Tibial artery (tissue), 4 donors: ENCODE measurements around the gene MRPL17.
A peak's percentile ranks its signal among the peaks of the same experiment; 100 is the strongest.

ENCODE experiments used
- DNase-seq, 2 donors: peaks; one replicate each; pipeline ENCODE4 v3.0.0-alpha.2; 2019
- H3K27ac ChIP-seq, 2 donors: fragments of 200-600 bp; sonication (generic) in 1 of 2; 1 replicate in 1 of 2; 2 replicates in 1 of 2; pipeline ENCODE4 v1.5.1; 2018 to 2019; ENCODE audit warnings: mild to moderate bottlenecking in 1 of 2
- H3K27me3 ChIP-seq, 2 donors: fragments of 200-600 bp; sonication (generic) in 1 of 2; one replicate each; pipeline versions ENCODE4 v1.5.1 to v1.6.0; 2016 to 2019
- H3K36me3 ChIP-seq, 3 donors: fragments of 200-600 bp; sonication (generic) in 2 of 3; one replicate each; pipeline ENCODE4 v1.5.1; 2016 to 2019; ENCODE audit warnings: mild to moderate bottlenecking in 2 of 3
- H3K4me1 ChIP-seq, 4 donors: fragments of 200-600 bp; sonication (generic) in 2 of 4; 1 replicate in 3 of 4; 2 replicates in 1 of 4; pipeline ENCODE4 v1.5.1; 2016 to 2019
- H3K4me3 ChIP-seq, 2 donors: fragments of 200-600 bp; sonication (generic) in 1 of 2; 1 replicate in 1 of 2; 2 replicates in 1 of 2; pipeline ENCODE4 v1.5.1; 2018 to 2019; ENCODE audit warnings: mild to moderate bottlenecking in 2 of 2
- H3K9me3 ChIP-seq, 3 donors: fragments of 200-600 bp; sonication (generic) in 1 of 3; one replicate each; pipeline ENCODE4 v1.5.1; 2016 to 2019
- intact Hi-C: fragments of 100-400 bp; cut with DNase I; formaldehyde crosslinking; loops from one replicate; pipeline ENCODE4 v1.15.0; 2023; ENCODE audit warnings: low total_unique reads
- TF ChIP-seq, protein P1 (sequence below), 2 experiments: fragments of 200-600 bp in 1 of 2; fragments of 450-650 bp in 1 of 2; IDR thresholded peaks; one replicate each; pipeline ENCODE4 v1.5.1; 2017 to 2019; ENCODE audit warnings: antibody characterized with exemption in 2 of 2, mild to moderate bottlenecking in 1 of 2, moderate library complexity in 1 of 2

Gene MRPL17

DNA sequence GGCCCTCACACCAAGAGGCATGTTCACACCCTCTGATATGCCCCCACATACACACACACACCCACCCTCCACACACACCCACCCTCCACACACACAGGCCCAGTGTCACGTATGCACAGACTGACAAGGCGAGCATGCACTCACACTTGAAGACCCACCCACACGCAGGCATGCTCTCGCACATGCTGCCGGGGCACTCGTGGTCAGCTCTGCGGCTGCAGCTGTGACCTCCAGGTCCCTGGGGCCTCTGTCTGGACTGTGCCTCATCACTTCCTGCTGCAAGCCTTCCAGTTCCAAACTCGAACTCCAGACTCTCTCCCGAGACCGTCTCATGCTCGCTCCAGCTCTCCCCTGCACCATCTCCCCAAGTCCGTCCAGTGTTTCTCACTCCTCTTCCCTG is 37.1 kb downstream of the MRPL17 start:
- no peak overlapping the region for H3K4me3 ChIP-seq
- TF ChIP-seq, protein P1, sequence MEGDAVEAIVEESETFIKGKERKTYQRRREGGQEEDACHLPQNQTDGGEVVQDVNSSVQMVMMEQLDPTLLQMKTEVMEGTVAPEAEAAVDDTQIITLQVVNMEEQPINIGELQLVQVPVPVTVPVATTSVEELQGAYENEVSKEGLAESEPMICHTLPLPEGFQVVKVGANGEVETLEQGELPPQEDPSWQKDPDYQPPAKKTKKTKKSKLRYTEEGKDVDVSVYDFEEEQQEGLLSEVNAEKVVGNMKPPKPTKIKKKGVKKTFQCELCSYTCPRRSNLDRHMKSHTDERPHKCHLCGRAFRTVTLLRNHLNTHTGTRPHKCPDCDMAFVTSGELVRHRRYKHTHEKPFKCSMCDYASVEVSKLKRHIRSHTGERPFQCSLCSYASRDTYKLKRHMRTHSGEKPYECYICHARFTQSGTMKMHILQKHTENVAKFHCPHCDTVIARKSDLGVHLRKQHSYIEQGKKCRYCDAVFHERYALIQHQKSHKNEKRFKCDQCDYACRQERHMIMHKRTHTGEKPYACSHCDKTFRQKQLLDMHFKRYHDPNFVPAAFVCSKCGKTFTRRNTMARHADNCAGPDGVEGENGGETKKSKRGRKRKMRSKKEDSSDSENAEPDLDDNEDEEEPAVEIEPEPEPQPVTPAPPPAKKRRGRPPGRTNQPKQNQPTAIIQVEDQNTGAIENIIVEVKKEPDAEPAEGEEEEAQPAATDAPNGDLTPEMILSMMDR (IDR thresholded peaks at IDR 0.05), result no peak
- H3K27me3 ChIP-seq, result no peaks in the 10 kb centered on the region
- H3K4me1 ChIP-seq, result peaks cover 0 to 35% (median 21%) of the 10 kb centered on the region in 4 donors
- peak overlapping the region; percentile 59 to 68 for H3K27ac ChIP-seq
- H3K9me3 ChIP-seq, result no peaks in the 10 kb centered on the region
- H3K36me3 ChIP-seq, result peaks cover 0 to 3% (median 1%) of the 10 kb centered on the region in 3 donors
- peak; percentile 53 to 83 for DNase-seq
- intact Hi-C loops, result no loop called here

DNA sequence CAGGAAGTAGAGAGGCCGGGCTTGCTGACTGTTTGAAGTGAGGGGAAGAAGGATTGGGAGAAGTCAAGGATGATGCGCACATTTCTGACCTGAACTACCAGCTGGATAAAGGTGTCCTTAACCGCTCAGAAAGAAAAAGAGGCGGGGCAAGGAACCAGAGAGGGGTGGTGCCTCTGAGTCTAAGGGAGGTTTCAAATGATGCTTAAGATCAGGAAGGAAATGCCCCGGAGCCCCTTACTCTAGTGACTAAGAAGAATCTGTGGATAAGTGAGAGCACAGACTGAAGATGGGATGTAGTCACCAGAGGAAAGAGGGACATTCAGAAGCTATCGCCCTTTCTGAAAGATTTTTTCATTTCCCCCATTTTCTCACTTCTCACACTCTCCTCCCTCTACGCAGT is 40.2 kb downstream of the MRPL17 start:
- Histone ChIP-seq H3K9me3 (no peaks in the 10 kb centered on the region), H3K4me3 (no peak overlapping the region), H3K27ac (no peak overlapping the region), H3K27me3 (no peaks in the 10 kb centered on the region), H3K4me1 (peaks cover 0 to 46% (median 35%) of the 10 kb centered on the region in 4 donors), H3K36me3 (peaks cover 0 to 19% (median 12%) of the 10 kb centered on the region in 3 donors)
- no peak for DNase-seq
- intact Hi-C loops, result no loop called here
- TF ChIP-seq, protein P1 (IDR thresholded peaks at IDR 0.05), result no peak

DNA sequence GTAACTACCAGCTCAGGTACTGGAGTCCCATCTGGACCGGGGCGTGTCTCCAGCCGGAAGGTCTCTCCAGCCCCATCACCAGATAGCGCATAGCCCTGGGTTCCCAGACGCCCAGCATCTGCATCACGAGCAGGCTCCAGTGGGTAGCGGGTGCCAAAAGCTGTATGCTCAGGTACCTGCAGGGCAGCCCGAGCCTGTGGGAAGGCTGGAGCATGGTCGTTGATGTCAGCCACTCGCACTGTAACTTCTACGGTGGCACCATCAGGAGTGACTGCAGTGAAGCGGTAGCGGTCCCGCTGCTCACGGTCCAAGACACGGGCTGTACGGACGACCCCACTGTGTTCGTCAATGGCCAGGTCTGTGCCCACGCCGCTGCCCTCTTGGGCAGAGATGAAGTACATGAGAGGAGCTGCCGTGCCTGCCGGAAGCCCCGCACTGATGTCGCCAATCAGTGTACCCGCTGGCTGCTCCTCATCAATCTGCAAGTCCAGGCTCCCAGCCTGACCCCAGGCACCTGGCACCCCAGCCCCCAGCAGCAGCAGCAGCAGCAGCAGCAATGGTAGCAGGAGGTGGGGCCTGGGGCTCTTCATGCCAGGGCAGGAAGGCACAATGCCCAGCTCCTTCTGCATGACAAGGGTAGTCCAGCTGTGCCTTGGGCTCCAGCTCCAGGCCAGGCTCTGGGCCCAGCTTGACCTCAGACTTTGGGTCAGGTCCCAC is 42.0 kb downstream of the MRPL17 start:
- H3K4me1 ChIP-seq, result peaks cover 0 to 46% (median 37%) of the 10 kb centered on the region in 4 donors
- no peak for DNase-seq
- H3K9me3 ChIP-seq, result no peaks in the 10 kb centered on the region
- H3K27ac ChIP-seq, result no peak overlapping the region
- H3K27me3 ChIP-seq, result no peaks in the 10 kb centered on the region
- peaks cover 0 to 19% (median 12%) of the 10 kb centered on the region in 3 donors for H3K36me3 ChIP-seq
- intact Hi-C loops, result no loop called here
- TF ChIP-seq, protein P1 (IDR thresholded peaks at IDR 0.05), result no peak
- H3K4me3 ChIP-seq, result no peak overlapping the region

DNA sequence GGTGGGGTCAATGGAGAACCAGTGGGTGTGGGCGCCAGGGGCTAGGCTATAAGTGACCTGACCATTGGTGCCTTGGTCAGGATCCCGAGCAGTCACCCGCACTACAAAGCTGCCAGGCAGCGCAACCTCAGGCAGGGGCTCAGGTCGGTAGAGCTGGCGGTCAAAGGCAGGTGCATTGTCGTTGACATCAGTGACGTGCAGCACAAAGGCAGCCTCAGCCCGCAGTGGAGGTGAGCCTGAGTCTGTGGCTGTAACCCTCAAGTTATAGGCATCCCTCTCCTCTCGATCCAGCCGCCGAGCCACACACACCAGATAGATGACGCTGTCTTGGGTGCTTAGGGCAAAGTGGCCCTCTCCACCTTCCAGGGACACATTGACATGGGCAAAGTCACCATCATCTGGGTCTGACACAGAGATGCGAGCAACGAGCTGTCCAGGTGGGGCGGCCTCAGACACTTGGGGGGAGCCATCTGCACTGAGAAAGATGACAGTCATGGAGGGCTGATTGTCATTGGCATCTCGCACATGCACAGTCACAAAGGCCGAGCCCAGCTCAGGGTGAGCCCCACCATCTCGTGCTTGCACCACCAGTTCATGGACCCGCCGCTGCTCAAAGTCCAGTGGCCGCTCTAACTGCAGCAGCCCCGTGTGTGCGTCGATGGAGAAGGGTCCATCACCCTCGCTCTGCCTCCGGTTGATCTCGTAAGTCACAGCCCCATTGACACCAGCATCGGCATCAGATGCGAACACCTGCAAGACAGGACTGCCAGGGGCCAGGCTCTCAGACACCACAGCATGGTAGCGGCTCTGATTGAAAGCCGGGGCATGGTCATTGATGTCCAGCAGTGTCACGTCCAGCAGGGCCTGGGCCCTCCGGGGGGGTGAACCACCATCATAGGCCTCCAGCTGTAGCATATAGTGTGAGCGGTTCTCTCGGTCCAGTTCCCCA is 42.8 kb downstream of the MRPL17 start:
- DNase-seq, result no peak
- Histone ChIP-seq H3K4me1 (peaks cover 0 to 46% (median 39%) of the 10 kb centered on the region in 4 donors), H3K27ac (no peak overlapping the region), H3K4me3 (no peak overlapping the region), H3K36me3 (peaks cover 0 to 19% (median 12%) of the 10 kb centered on the region in 3 donors), H3K27me3 (no peaks in the 10 kb centered on the region), H3K9me3 (no peaks in the 10 kb centered on the region)
- TF ChIP-seq, protein P1 (IDR thresholded peaks at IDR 0.05), result no peak
- intact Hi-C loops, result no loop called here

- intact Hi-C loops, result no loop called here
- H3K9me3 ChIP-seq, result no peaks in the 10 kb centered on the region
- H3K4me3 ChIP-seq, result no peak overlapping the region
- no peak for DNase-seq
- TF ChIP-seq, protein P1 (IDR thresholded peaks at IDR 0.05), result no peak
- H3K27ac ChIP-seq, result peak overlapping the region; percentile 29 to 58
- peaks cover 0 to 50% (median 42%) of the 10 kb centered on the region in 4 donors for H3K4me1 ChIP-seq
- H3K36me3 ChIP-seq, result peaks cover 0 to 26% (median 12%) of the 10 kb centered on the region in 3 donors
- no peaks in the 10 kb centered on the region for H3K27me3 ChIP-seq
Observed at GRCh38 chr11:6638429-6638828, 44.7 kb downstream of the MRPL17 start.
